ENCODE measurements around the gene TTC27. TPM values are rescaled to one million over a fixed set of nuclear protein-coding genes. Genes with fewer than 3 reads are reported as not detected.

TTC27 gene
- total RNA-seq, 2 experiments from 2014 or later, result 9.6 to 12.1 TPM

Small RNA genes within 50 kb of the gene (microRNA-seq; reads per million reads assigned to microRNA genes)
- not detected for gene MIR4765 (ENCODE audit: borderline microRNAs expressed)
